Mucosa of descending colon (tissue), 3 donors: Measurements from ENCODE around the gene MORN4. TPM values are rescaled to one million over a fixed set of nuclear protein-coding genes. Genes with fewer than 3 reads are reported as not detected.

ENCODE experiments used
- ATAC-seq: fragments of 200-7000 bp; cut with Tn5 transposase; one replicate; pipeline ENCODE4 v1.9.1; 2020; ENCODE audit warnings: mild to moderate bottlenecking, moderate library complexity
- DNase-seq, 3 donors: peaks; one replicate each; pipeline ENCODE4 v3.0.0-alpha.2; 2020
- H3K36me3 ChIP-seq: fragments of 200-600 bp; one replicate; pipeline ENCODE4 v1.8.0; 2021; ENCODE audit warnings: low read depth, mild to moderate bottlenecking
- H3K4me1 ChIP-seq: fragments of 200-600 bp; one replicate; pipeline ENCODE4 v1.8.0; 2021; ENCODE audit warnings: low read depth, mild to moderate bottlenecking
- H3K4me3 ChIP-seq: fragments of 200-600 bp; one replicate; pipeline ENCODE4 v1.8.0; 2021; ENCODE audit warnings: mild to moderate bottlenecking
- H3K9me3 ChIP-seq: fragments of 200-600 bp; one replicate; pipeline ENCODE4 v1.8.0; 2021; ENCODE audit warnings: mild to moderate bottlenecking
- CTCF ChIP-seq: fragments of 200-600 bp; IDR thresholded peaks from one replicate; pipeline ENCODE4 v1.8.0; 2022; ENCODE audit warnings: antibody characterized with exemption, mild to moderate bottlenecking
- intact Hi-C, 2 donors: fragments of 100-400 bp; cut with DNase I in 1 of 2; cut with micrococcal nuclease in 1 of 2; formaldehyde crosslinking; loops; one replicate each; pipeline versions ENCODE4 v1.11.0 to v1.11.1; 2022; cut with DNase I, micrococcal nuclease
- total RNA-seq, 3 donors: library from RNA; stranded (reverse); fragmentation: NEBNext Ultra II Directional in 2 of 3; extraction: Animal tissue kit (Norgen Biotek cat#: 25700) in 2 of 3; gene quantifications; one replicate each; pipeline versions ENCODE4 v1.2.1 to v1.2.4, GENCODE V29; 2021 to 2023
- donor health status: DM: no; HTN: no; CAD: no; lungs with moderate emphysema.
- donor health status: DM: no; HTN: no; CAD: no.
- donor health status: DM: no; HTN: yes; CAD: no.

MORN4 gene
- total RNA-seq, 3 donors from 2014 or later, result 1.9 to 2.7 (median 2.6) TPM

DNA sequence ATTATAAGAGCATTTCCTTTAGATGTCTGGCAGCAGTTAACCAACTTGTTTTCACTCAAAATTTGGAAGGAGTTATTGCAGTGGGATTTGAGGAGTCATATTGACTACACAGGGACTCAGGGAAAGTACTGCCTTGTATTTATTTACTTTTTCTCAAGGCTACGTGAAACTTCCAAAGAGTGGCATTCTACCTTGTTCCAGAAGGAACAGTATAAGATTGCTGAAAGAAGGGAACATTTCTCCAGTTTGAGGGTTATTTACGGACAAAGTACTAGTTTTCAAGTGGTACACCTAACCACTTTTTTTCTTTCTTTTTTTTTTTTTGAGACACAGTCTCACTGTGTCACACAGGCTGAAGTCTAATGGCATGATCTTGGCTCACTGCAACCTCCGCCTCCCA lies 5.1 kb downstream of the MORN4 start:
- DNase-seq (no peak), ATAC-seq (no peak)
- H3K36me3 ChIP-seq, result no peaks in the 10 kb centered on the region
- no peaks in the 10 kb centered on the region for H3K9me3 ChIP-seq
- peaks cover 6% of the 10 kb centered on the region for H3K4me1 ChIP-seq
- intact Hi-C loops, result no loop called here
- H3K4me3 ChIP-seq, result no peak overlapping the region
- no peak for TF ChIP-seq CTCF

- no peak for DNase-seq
- intact Hi-C loops, result no loop called here
- no peak for ATAC-seq
- Histone ChIP-seq H3K4me1 (peaks cover 3% of the 10 kb centered on the region), H3K36me3 (no peaks in the 10 kb centered on the region), H3K4me3 (no peak overlapping the region), H3K9me3 (no peaks in the 10 kb centered on the region)
- TF ChIP-seq CTCF, result no peak
These were observed 5.6 kb downstream of the MORN4 start for GRCh38 chr10:97627731-97628130.

DNA sequence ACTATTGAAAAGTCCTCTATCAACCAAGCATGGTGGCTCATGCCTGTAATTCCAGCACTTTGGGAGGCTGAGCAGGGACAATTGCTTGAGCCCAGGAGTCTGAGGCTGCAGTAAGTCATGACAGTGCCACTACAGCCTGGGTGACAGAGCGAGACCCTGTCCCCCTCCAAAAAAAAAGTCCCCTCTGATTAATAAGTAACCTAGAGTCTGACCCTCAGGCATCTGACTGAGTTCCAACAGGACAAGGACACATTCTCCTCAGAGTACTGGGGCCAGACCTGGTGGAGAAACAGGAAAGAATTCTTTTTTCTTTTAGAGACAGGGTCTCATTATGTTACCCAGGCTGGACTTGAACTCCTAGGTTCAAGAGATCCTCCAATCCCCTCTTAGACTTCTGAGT lies 10.0 kb downstream of the MORN4 start:
- TF ChIP-seq CTCF, result no peak
- ATAC-seq, result no peak
- no peak overlapping the region for H3K4me3 ChIP-seq

DNA sequence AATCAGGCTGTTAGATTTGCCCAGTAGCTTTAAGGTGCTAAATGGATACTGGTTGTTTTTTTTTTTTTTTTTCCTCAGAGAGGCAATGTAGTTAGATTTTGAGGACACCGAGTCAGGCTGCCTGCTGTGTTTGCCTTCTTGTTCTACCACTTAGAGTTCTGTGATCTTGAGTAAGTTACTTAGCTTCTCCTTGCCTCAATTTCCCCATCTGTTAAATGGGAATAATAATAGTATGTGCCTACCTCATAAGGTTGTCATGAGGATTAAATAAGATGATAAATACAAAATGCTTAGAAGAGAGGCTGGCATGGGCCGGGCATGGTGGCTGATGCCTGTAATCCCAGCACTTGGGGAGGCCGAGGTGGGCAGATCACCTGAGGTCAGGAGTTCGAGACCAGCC lies 14.6 kb downstream of the MORN4 start:
- TF ChIP-seq CTCF, result no peak
- no peaks in the 10 kb centered on the region for H3K4me1 ChIP-seq
- H3K9me3 ChIP-seq, result no peaks in the 10 kb centered on the region
- ATAC-seq (no peak), DNase-seq (no peak)
- no peaks in the 10 kb centered on the region for H3K36me3 ChIP-seq
- no peak overlapping the region for H3K4me3 ChIP-seq
- intact Hi-C loops, result no loop called here

More for the DNA sequence above, 10.0 kb downstream of the MORN4 start:
- no peak for DNase-seq
- Histone ChIP-seq H3K9me3 (no peaks in the 10 kb centered on the region), H3K36me3 (no peaks in the 10 kb centered on the region), H3K4me1 (no peaks in the 10 kb centered on the region)
- intact Hi-C loops, result no loop called here

- no peak for TF ChIP-seq CTCF
- DNase-seq (no peak), ATAC-seq (no peak)
- H3K36me3 ChIP-seq, result no peaks in the 10 kb centered on the region
- no peak overlapping the region for H3K4me3 ChIP-seq
- no peaks in the 10 kb centered on the region for H3K4me1 ChIP-seq
- intact Hi-C loops, result no loop called here
- no peaks in the 10 kb centered on the region for H3K9me3 ChIP-seq
These were observed 15.0 kb downstream of the MORN4 start for GRCh38 chr10:97618285-97618684.

GRCh38 chr10:97612386-97612785 lies 20.9 kb downstream of the MORN4 start:
- H3K4me3 ChIP-seq, result no peak overlapping the region
- intact Hi-C loops, result no loop called here
- TF ChIP-seq CTCF, result no peak
- peak; percentile 47 for ATAC-seq
- H3K4me1 ChIP-seq, result no peaks in the 10 kb centered on the region
- DNase-seq, result no peak
- no peaks in the 10 kb centered on the region for H3K9me3 ChIP-seq
- no peaks in the 10 kb centered on the region for H3K36me3 ChIP-seq
